ENCODE measurements around the gene SORBS1. TPM values are rescaled to one million over a fixed set of nuclear protein-coding genes. Genes with fewer than 3 reads are reported as not detected.

SORBS1 gene
- total and polyA plus RNA-seq, 2 of the 13 experiments (the other 11 are each of a cell fraction or from before 2014, with no cell fraction given) = 16.8 to 39.8 TPM

DNA sequence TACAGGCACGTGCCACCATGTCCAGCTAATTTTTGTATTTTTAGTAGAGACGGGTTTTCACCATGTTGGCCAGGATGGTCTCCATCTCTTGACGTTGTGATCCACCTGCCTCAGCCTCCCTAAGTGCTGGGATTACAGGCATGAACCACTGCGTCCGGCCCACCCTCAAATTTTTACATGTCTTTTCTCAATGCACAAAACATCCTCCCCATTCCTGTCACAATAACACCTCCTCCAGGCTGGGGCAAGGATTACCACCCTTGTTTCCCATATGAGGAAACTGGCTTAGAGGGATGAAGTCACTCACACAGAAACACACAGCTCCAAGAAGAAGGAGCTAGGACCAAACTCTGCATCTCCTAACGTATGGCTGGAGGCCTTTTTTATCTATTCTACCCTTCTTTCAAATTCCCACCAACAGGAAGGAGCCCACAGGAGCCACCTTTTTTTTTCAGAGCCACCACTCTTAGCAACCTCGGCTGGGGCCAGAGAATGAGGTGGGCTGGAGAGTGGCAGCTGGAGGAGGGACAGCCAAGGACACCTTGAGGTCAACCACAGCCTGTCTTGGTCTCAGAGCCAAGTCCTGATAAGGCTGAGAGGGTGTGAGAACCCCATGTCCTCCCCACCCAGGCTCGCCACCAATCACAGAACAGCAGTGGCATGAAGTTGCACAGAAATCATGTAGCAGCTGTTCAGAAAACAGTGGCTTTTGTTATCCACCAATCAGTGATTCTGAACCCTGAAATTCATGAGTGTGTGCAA lies 157.3 kb downstream of the SORBS1 start:
- BruUV-seq (replicated peaks) = no TSS peak
- POLR2A ChIA-PET = interaction anchor here (1.0 kb wide), 1 partner anchor 15 kb away, joined by 3 read pairs; no protein-coding TSS in a partner anchor
- H2AFZ ChIP-seq (ENCODE audit: low read length) = no peak overlapping the region
- H3K9me3 ChIP-seq (ENCODE audit: low read length) = no peaks in the 10 kb centered on the region
- no peaks in the 10 kb centered on the region for H3K27me3 ChIP-seq (ENCODE audit: control insufficient read depth in 1 of 2, insufficient read depth in 2 of 2, low read length in 2 of 2)
- TF ChIP-seq TCF7L2 (IDR thresholded peaks at IDR 0.05; ENCODE audit: low read depth, low read length) = no peak
- no peak for TF ChIP-seq SMARCE1 (IDR thresholded peaks at IDR 0.05; ENCODE audit: borderline replicate concordance)
- no peak for TF ChIP-seq ZNF207 (IDR thresholded peaks at IDR 0.05; ENCODE audit: borderline replicate concordance)
- TF ChIP-seq, protein P1, sequence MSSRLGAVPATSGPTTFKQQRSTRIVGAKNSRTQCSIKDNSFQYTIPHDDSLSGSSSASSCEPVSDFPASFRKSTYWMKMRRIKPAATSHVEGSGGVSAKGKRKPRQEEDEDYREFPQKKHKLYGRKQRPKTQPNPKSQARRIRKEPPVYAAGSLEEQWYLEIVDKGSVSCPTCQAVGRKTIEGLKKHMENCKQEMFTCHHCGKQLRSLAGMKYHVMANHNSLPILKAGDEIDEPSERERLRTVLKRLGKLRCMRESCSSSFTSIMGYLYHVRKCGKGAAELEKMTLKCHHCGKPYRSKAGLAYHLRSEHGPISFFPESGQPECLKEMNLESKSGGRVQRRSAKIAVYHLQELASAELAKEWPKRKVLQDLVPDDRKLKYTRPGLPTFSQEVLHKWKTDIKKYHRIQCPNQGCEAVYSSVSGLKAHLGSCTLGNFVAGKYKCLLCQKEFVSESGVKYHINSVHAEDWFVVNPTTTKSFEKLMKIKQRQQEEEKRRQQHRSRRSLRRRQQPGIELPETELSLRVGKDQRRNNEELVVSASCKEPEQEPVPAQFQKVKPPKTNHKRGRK (CRISPR knock-in tag; IDR thresholded peaks at IDR 0.05) = no peak
- H3K36me3 ChIP-seq (replicated peaks in 1 of 2; ENCODE audit: control insufficient read depth in 1 of 2, insufficient read depth in 2 of 2, low read length in 2 of 2) = peaks cover 31 to 52% of the 10 kb centered on the region in 2 experiments
- intact Hi-C loops (cut with micrococcal nuclease; ENCODE audit: unreplicated experiment) (no loop called here), in situ Hi-C loops (cut with HindIII; ENCODE audit: extremely low pct_ligation_motif_present, low pct_unique_long_range_greater_than_20kb) (loop anchor here (25.0 kb wide), 1 partner anchor 458 kb away; no protein-coding TSS in a partner anchor)
- peak overlapping the region; percentile 18 for H3K27ac ChIP-seq (ENCODE audit: extremely low read length, insufficient read depth, low read length)
- no peak for FAIRE-seq
- peak; percentile 22; the same call in 2 of the 3 replicates for ATAC-seq
- H3K9ac ChIP-seq (ENCODE audit: insufficient read depth, low read depth, low read length) = no peak overlapping the region
- no peak for DNase-seq (ENCODE audit: low spot score)
- H3K4me3 ChIP-seq (replicated peaks in 1 of 3; ENCODE audit: insufficient read depth in 1 of 3, low read depth in 2 of 3, low read length in 3 of 3) = no peak overlapping the region
- CTCF ChIA-PET (ENCODE audit: low intra/inter-chr PET ratio, low total read pairs) = no interaction called here
- WGBS (ENCODE audit: low lambda C conversion rate) = 96% methylated on average over 8 of the region's 8 CpGs
- H4K20me1 ChIP-seq (ENCODE audit: insufficient read depth, low read length) = no peaks in the 10 kb centered on the region
- H3K4me2 ChIP-seq (ENCODE audit: low read depth, low read length) = no peak overlapping the region
- H3K79me2 ChIP-seq (ENCODE audit: insufficient read depth, low read length) = no peaks in the 10 kb centered on the region
- no peaks in the 10 kb centered on the region for H3K4me1 ChIP-seq (ENCODE audit: insufficient read depth, low read length)
